A549 treated with GW870086 at 1 μM for 4 hours (cell line): ENCODE results near the gene HTR3B. TPM values are rescaled to one million over a fixed set of nuclear protein-coding genes. Genes with fewer than 3 reads are reported as not detected.

Experiments used
- total RNA-seq: library from RNA; stranded (reverse); fragments of 200-300 nt; extraction: Qiagen RNA extraction; gene quantifications from 5 replicates; pipeline ENCODE4 v1.2.3, GENCODE V29; 2022; ENCODE audit warnings: low read depth

HTR3B gene
- total RNA-seq: not detected in 5 replicates

GRCh38 chr11:113904379-113905101 is at the start of gene HTR3B:
Gene HTR3B (plus strand): TSS chr11:113904796. CDS start chr11:113904934, 138 bp downstream.

GRCh38 chr11:113875234-113876073 is 29.1 kb upstream of the HTR3B start, which contains the start of gene USP28:
Gene USP28 (minus strand): TSS chr11:113875572. CDS start chr11:113875501, 71 bp downstream.

GRCh38 chr11:113974741-113975470 is 70.3 kb downstream of the HTR3B start, which contains the start of gene HTR3A:
Gene HTR3A (plus strand): TSS chr11:113975108. CDS start chr11:113975326, 218 bp downstream.

Other genes with a start within 250 kb of the HTR3B start
- gene TMPRSS5, start 198.5 kb upstream of the HTR3B start, total RNA-seq: 0.09 to 0.25 TPM (median 0.12 TPM) in 5 replicates
- gene ZW10, start 131.1 kb upstream of the HTR3B start, total RNA-seq: 10.9 to 14.1 TPM (median 13.1 TPM) in 5 replicates
- not detected in 5 replicates for gene CLDN25, start 125.0 kb upstream of the HTR3B start, total RNA-seq
- gene USP28, start 29.2 kb upstream of the HTR3B start, total RNA-seq: 11.0 to 16.3 TPM (median 15.6 TPM) in 5 replicates
- gene HTR3A, start 70.3 kb downstream of the HTR3B start, total RNA-seq: not detected in 5 replicates
- 0.13 to 0.50 TPM (median 0.23 TPM) in 5 replicates for gene ZBTB16, start 154.9 kb downstream of the HTR3B start, total RNA-seq